H1 (cell line): ENCODE data around the gene LCN10. TPM values are rescaled to one million over a fixed set of nuclear protein-coding genes. Genes with fewer than 3 reads are reported as not detected.

ENCODE experiments used
- BCL11A ChIP-seq, 2 experiments: IDR thresholded peaks; one replicate each; pipeline ENCODE4 v1.6.1; 2011; ENCODE audit warnings: low read depth in 2 of 2, low read length in 2 of 2, mild to moderate bottlenecking in 2 of 2
- BRCA1 ChIP-seq: IDR thresholded peaks from 2 replicates; pipeline ENCODE4 v1.6.1; 2012; ENCODE audit warnings: low read depth, low read length, improper control_type of control experiment
- CHD1 ChIP-seq: IDR thresholded peaks from 2 replicates; pipeline ENCODE4 v1.6.1; 2012; ENCODE audit warnings: low read depth, low read length, improper control_type of control experiment
- CHD7 ChIP-seq: fragments of 300-600 bp; sonication (generic); IDR thresholded peaks from 2 replicates; pipeline ENCODE4 v1.7.1; 2012; ENCODE audit warnings: low read length, moderate library complexity, mild to moderate bottlenecking, inconsistent platforms; ENCODE audit not compliant: insufficient replicate concordance
- JUN ChIP-seq: IDR thresholded peaks from 2 replicates; pipeline ENCODE4 v1.6.1; 2011; ENCODE audit warnings: low read depth, mild to moderate bottlenecking, improper control_type of control experiment, low read length
- RFX5 ChIP-seq: IDR thresholded peaks from 2 replicates; pipeline ENCODE4 v1.6.1; 2011; ENCODE audit warnings: low read depth, low read length, improper control_type of control experiment, borderline replicate concordance
- SAP30 ChIP-seq: fragments of 300-600 bp; sonication (generic); IDR thresholded peaks from 2 replicates; pipeline ENCODE4 v1.7.1; 2012; ENCODE audit warnings: low read length, moderate library complexity, mild to moderate bottlenecking, inconsistent platforms; ENCODE audit not compliant: insufficient read depth, insufficient replicate concordance
- polyA plus RNA-seq, 7 experiments: library from polyadenylated mRNA; depleted of rRNA in 3 of 7; stranded (reverse) in 5 of 7; unstranded in 2 of 7; fragments of >200 nt in 5 of 7; fragments of 200-250 nt in 2 of 7; gene quantifications; 1 replicate in 5 of 7; 2 replicates in 1 of 7; 4 replicates in 1 of 7; pipeline versions ENCODE4 v1.2.1 to v1.2.3, GENCODE V29; 2011 to 2013; ENCODE audit warnings: missing spikeins in 2 of 7, mixed read lengths in 2 of 7
- total RNA-seq: library from RNA; stranded (reverse); fragmentation: NEBNext Ultra II Directional; extraction: Animal tissue kit (Norgen Biotek cat#: 25700); gene quantifications from 2 replicates; pipeline ENCODE4 v1.2.1, GENCODE V29; 2021

The LCN10 gene
- total and polyA plus RNA-seq, 2 of the 8 experiments (the other 6 are each of a cell fraction or from before 2014, with no cell fraction given) = 2.6 to 2.8 TPM

GRCh38 chr9:136762221-136762691 lies 19.5 kb upstream of the LCN10 start (continued):
- TF ChIP-seq CHD7 = no peak
- no peak for TF ChIP-seq BRCA1
- no peak for TF ChIP-seq JUN
- TF ChIP-seq SAP30 = no peak
- TF ChIP-seq CHD1 = no peak
- no peak for TF ChIP-seq BCL11A (IDR thresholded peaks at IDR 0.05; ENCODE audit: low read depth in 2 of 2, low read length in 2 of 2)
- no peak for TF ChIP-seq RFX5
